IMR-90 (cell line): Measurements from ENCODE around the gene CYB5A. TPM values are rescaled to one million over a fixed set of nuclear protein-coding genes. Genes with fewer than 3 reads are reported as not detected.

ENCODE experiments used
- ATAC-seq: fragments of 200-7000 bp; cut with Tn5 transposase; 2 replicates; pipeline ENCODE4 v1.9.1; 2020; ENCODE audit warnings: low read depth, mild to moderate bottlenecking, moderate library complexity
- BruUV-seq: library from RNA; stranded (reverse); fragments of 400-500 nt; replicated peaks from 2 replicates; lab custom pipeline; 2021; lab: Mats Ljungman, UMichigan
- CTCF ChIA-PET: fragments of 300-600 bp; formaldehyde crosslinking; extraction: SDS; loops from one replicate; lab custom pipeline; 2021; ENCODE audit warnings: antibody characterized with exemption; lab: Yijun Ruan, JAX
- POLR2A ChIA-PET: fragments of 300-600 bp; sonication (Branson Sonifier 250); formaldehyde crosslinking; loops from one replicate; lab custom pipeline; 2022; ENCODE audit warnings: antibody characterized with exemption; ENCODE audit not compliant: unreplicated experiment; lab: Charles Lee
- DNase-seq: peaks from one replicate; pipeline ENCODE4 v3.0.0; 2013
- H2AFZ ChIP-seq: replicated peaks from 2 replicates; pipeline ENCODE3; 2013; ENCODE audit warnings: low read length, mild to moderate bottlenecking; ENCODE audit not compliant: poor library complexity
- H2AK5ac ChIP-seq: 2 replicates; pipeline ENCODE4 v1.6.1; 2013; ENCODE audit warnings: low read depth, low read length, inconsistent platforms
- H2AK9ac ChIP-seq: replicated peaks from 2 replicates; pipeline ENCODE3; 2013; ENCODE audit warnings: mild to moderate bottlenecking, low read depth, low read length, moderate library complexity; ENCODE audit not compliant: poor library complexity
- H2BK120ac ChIP-seq: 2 replicates; pipeline ENCODE4 v1.6.1; 2013; ENCODE audit warnings: low read depth, low read length, inconsistent platforms
- H2BK15ac ChIP-seq: 3 replicates; pipeline ENCODE4 v1.6.1; 2013; ENCODE audit warnings: low read depth, low read length, inconsistent platforms
- H2BK20ac ChIP-seq: 2 replicates; pipeline ENCODE4 v1.6.1; 2013; ENCODE audit warnings: low read depth, mild to moderate bottlenecking, inconsistent platforms, low read length, moderate library complexity
- H2BK5ac ChIP-seq: 2 replicates; pipeline ENCODE4 v1.6.1; 2013; ENCODE audit warnings: mild to moderate bottlenecking, low read depth, low read length, inconsistent platforms; ENCODE audit not compliant: poor library complexity, severe bottlenecking
- H3K14ac ChIP-seq: replicated peaks from 2 replicates; pipeline ENCODE4 v1.6.1; 2013; ENCODE audit warnings: low read depth, low read length, inconsistent platforms
- H3K18ac ChIP-seq: 2 replicates; pipeline ENCODE4 v1.6.1; 2013; ENCODE audit warnings: low read depth, low read length, control low read depth
- H3K23ac ChIP-seq: 2 replicates; pipeline ENCODE4 v1.6.1; 2013; ENCODE audit warnings: low read depth, low read length, inconsistent platforms
- H3K27ac ChIP-seq: 2 replicates; pipeline ENCODE4 v1.5.1; 2013; ENCODE audit warnings: mild to moderate bottlenecking, control low read depth, low read length; ENCODE audit not compliant: insufficient read depth
- H3K27me3 ChIP-seq: 2 replicates; pipeline ENCODE4 v1.6.1; 2013; ENCODE audit warnings: low read length; ENCODE audit not compliant: control insufficient read depth, insufficient read depth
- H3K36me3 ChIP-seq: 2 replicates; pipeline ENCODE4 v1.6.1; 2013; ENCODE audit warnings: low read length, mixed read lengths; ENCODE audit not compliant: control insufficient read depth, insufficient read depth
- H3K4ac ChIP-seq: 2 replicates; pipeline ENCODE4 v1.6.1; 2013; ENCODE audit warnings: low read depth, low read length, inconsistent platforms
- H3K4me1 ChIP-seq: 2 replicates; pipeline ENCODE4 v1.6.1; 2013; ENCODE audit warnings: low read length, mixed read lengths; ENCODE audit not compliant: control insufficient read depth, insufficient read depth
- H3K4me2 ChIP-seq: 2 replicates; pipeline ENCODE4 v1.6.1; 2013; ENCODE audit warnings: low read depth, mild to moderate bottlenecking, control low read depth, low read length, moderate library complexity
- H3K4me3 ChIP-seq: 2 replicates; pipeline ENCODE4 v1.5.1; 2013; ENCODE audit warnings: low read depth, mild to moderate bottlenecking, control low read depth, low read length, moderate library complexity; ENCODE audit not compliant: insufficient read depth
- H3K56ac ChIP-seq: 2 replicates; pipeline ENCODE4 v1.6.1; 2013; ENCODE audit warnings: low read length, inconsistent platforms; ENCODE audit not compliant: insufficient read depth; ENCODE audit errors: extremely low read depth
- H3K79me1 ChIP-seq, 2 experiments: 2 replicates each; pipeline ENCODE4 v1.6.1; 2013; ENCODE audit warnings: low read length in 2 of 2, inconsistent platforms in 1 of 2, low read depth in 1 of 2
- H3K9ac ChIP-seq: 2 replicates; pipeline ENCODE4 v1.6.1; 2013; ENCODE audit warnings: low read depth, low read length, control low read depth
- H3K9me1 ChIP-seq: 2 replicates; pipeline ENCODE4 v1.6.1; 2013; ENCODE audit warnings: low read length, inconsistent platforms; ENCODE audit not compliant: insufficient read depth
- H3K9me3 ChIP-seq: 2 replicates; pipeline ENCODE4 v1.6.1; 2013; ENCODE audit warnings: low read length; ENCODE audit not compliant: control insufficient read depth, insufficient read depth
- H4K20me1 ChIP-seq: 2 replicates; pipeline ENCODE4 v1.6.1; 2013; ENCODE audit warnings: low read length, inconsistent platforms; ENCODE audit not compliant: insufficient read depth
- H4K5ac ChIP-seq: 2 replicates; pipeline ENCODE4 v1.6.1; 2013; ENCODE audit warnings: mild to moderate bottlenecking, low read depth, low read length, control low read depth
- H4K8ac ChIP-seq, 2 experiments: 2 replicates each; pipeline ENCODE4 v1.6.1; 2013; ENCODE audit warnings: low read depth in 2 of 2, low read length in 2 of 2, control low read depth in 1 of 2, inconsistent platforms in 1 of 2
- H4K91ac ChIP-seq: 2 replicates; pipeline ENCODE4 v1.6.1; 2013; ENCODE audit warnings: low read depth, low read length, inconsistent platforms; ENCODE audit not compliant: insufficient read depth
- BHLHE40 ChIP-seq: fragments of 150-350 bp; IDR thresholded peaks from 2 replicates; pipeline ENCODE4 v1.6.1; 2016; ENCODE audit warnings: mild to moderate bottlenecking, low read depth, low read length
- CEBPB ChIP-seq: IDR thresholded peaks from 2 replicates; pipeline ENCODE4 v1.6.1; 2012; ENCODE audit warnings: low read depth, low read length, improper control_type of control experiment
- CHD1 ChIP-seq: IDR thresholded peaks from 2 replicates; pipeline ENCODE4 v1.6.1; 2012; ENCODE audit warnings: low read depth, low read length, improper control_type of control experiment
- CTCF ChIP-seq: conservative IDR thresholded peaks from 2 replicates; pipeline ENCODE4 v1.5.1; 2012; ENCODE audit warnings: mild to moderate bottlenecking, low read depth, low read length, improper control_type of control experiment
- ELK1 ChIP-seq: fragments of 150-350 bp; IDR thresholded peaks from 2 replicates; pipeline ENCODE4 v1.6.1; 2016; ENCODE audit warnings: low read depth, mild to moderate bottlenecking, low read length, moderate library complexity, borderline replicate concordance
- FOS ChIP-seq: fragments of 150-350 bp; IDR thresholded peaks from 2 replicates; pipeline ENCODE4 v1.6.1; 2016; ENCODE audit warnings: low read depth, low read length
- MAFK ChIP-seq: IDR thresholded peaks from 2 replicates; pipeline ENCODE4 v1.6.1; 2012; ENCODE audit warnings: low read depth, low read length, improper control_type of control experiment
- MAZ ChIP-seq: IDR thresholded peaks from 2 replicates; pipeline ENCODE4 v1.6.1; 2012; ENCODE audit warnings: low read depth, mild to moderate bottlenecking, low read length, improper control_type of control experiment, moderate library complexity, borderline replicate concordance
- MXI1 ChIP-seq: IDR thresholded peaks from 2 replicates; pipeline ENCODE4 v1.6.1; 2012; ENCODE audit warnings: low read depth, mild to moderate bottlenecking, low read length, moderate library complexity, borderline replicate concordance
- NFE2L2 ChIP-seq: fragments of 150-350 bp; IDR thresholded peaks from 2 replicates; pipeline ENCODE4 v1.6.1; 2016; ENCODE audit warnings: low read depth, mild to moderate bottlenecking, low read length
- POLR2A ChIP-seq: IDR thresholded peaks from 2 replicates; pipeline ENCODE4 v1.6.1; 2012; ENCODE audit warnings: mild to moderate bottlenecking, low read depth, low read length
- RAD21 ChIP-seq: IDR thresholded peaks from 2 replicates; pipeline ENCODE4 v1.6.1; 2012; ENCODE audit warnings: low read length, improper control_type of control experiment
- RCOR1 ChIP-seq: IDR thresholded peaks from 2 replicates; pipeline ENCODE4 v1.6.1; 2012; ENCODE audit warnings: mild to moderate bottlenecking, low read length, improper control_type of control experiment; ENCODE audit not compliant: insufficient replicate concordance
- RFX5 ChIP-seq: IDR thresholded peaks from 2 replicates; pipeline ENCODE4 v1.8.0; 2012; ENCODE audit warnings: low read depth, mild to moderate bottlenecking, low read length, moderate library complexity
- SMC3 ChIP-seq: fragments of 150-350 bp; IDR thresholded peaks from 2 replicates; pipeline ENCODE4 v1.6.1; 2016; ENCODE audit warnings: low read depth, mild to moderate bottlenecking, antibody characterized with exemption, low read length, moderate library complexity
- WGBS, 2 experiments: methylation state at CpG; one replicate each; pipeline versions ENCODE4 v1.1.5 to v1.1.7; 2013; ENCODE audit warnings: missing lambda C conversion rate in 2 of 2; ENCODE audit not compliant: insufficient read length in 1 of 2; ENCODE audit errors: extremely low coverage in 2 of 2; 5-methylcytosine and 5-hydroxymethylcytosine counted together
- dilution Hi-C: fragments of 300-500 bp; cut with HindIII; formaldehyde crosslinking; loops from one replicate; pipeline ENCODE4 v1.14.3; 2018; ENCODE audit warnings: low sequenced_read_pairs; ENCODE audit not compliant: unreplicated experiment
- in situ Hi-C: fragments of 300-500 bp; cut with MboI; formaldehyde crosslinking; loops from 3 replicates; pipeline ENCODE4 v1.14.3; 2019; ENCODE audit warnings: low sequenced_read_pairs, inconsistent platforms, mixed read lengths
- intact Hi-C: fragments of 100-400 bp; cut with micrococcal nuclease; formaldehyde crosslinking; loops from 2 replicates; pipeline ENCODE4 v1.10.0; 2022
- polyA plus RNA-seq, 3 experiments: library from polyadenylated mRNA; depleted of rRNA; stranded (reverse); fragments of >200 nt; gene quantifications; 2 replicates each; pipeline ENCODE4 v1.2.3, GENCODE V29; 2012; ENCODE audit warnings: low replicate concordance in 1 of 3
- total RNA-seq: library from RNA; depleted of rRNA; stranded (reverse); fragments of >200 nt; gene quantifications from 2 replicates; pipeline ENCODE4 v1.2.3, GENCODE V29; 2012

Gene CYB5A
- total and polyA plus RNA-seq, 2 of the 4 experiments (the other 2 are of a cell fraction) = 13.4 to 47.9 TPM

GRCh38 chr18:74290794-74291471, 830 bp downstream of the CYB5A start:
- Histone ChIP-seq H3K36me3 (no peaks in the 10 kb centered on the region), H2AFZ (peak overlapping the region; percentile 98), H3K27me3 (no peaks in the 10 kb centered on the region), H3K4me3 (peak overlapping the region; percentile 79), H2BK20ac (no peak overlapping the region), H3K4me2 (peak overlapping the region; percentile 80), H2AK9ac (peak overlapping the region; percentile 97), H3K27ac (no peak overlapping the region), H3K9me3 (no peaks in the 10 kb centered on the region), H3K14ac (no peak overlapping the region), H4K8ac (peak overlapping the region; percentile 48 to 91; a peak in 2 of 4 replicates), H2AK5ac (peak overlapping the region; percentile 1; the same call in 1 of the 2 replicates), H2BK120ac (no peak overlapping the region), H3K79me1 (peaks cover 12 to 29% of the 10 kb centered on the region in 2 experiments; a peak in 3 of 4 replicates), H3K9ac (no peak overlapping the region), H3K23ac (no peak overlapping the region; the same call in 1 of the 2 replicates), H3K18ac (no peak overlapping the region), H3K9me1 (peaks cover 12% of the 10 kb centered on the region), H2BK5ac (no peak overlapping the region), H3K56ac (no peak overlapping the region), H2BK15ac (no peak overlapping the region), H3K4me1 (peaks cover 13% of the 10 kb centered on the region), H4K5ac (no peak overlapping the region), H3K4ac (no peak overlapping the region; the same call in 1 of the 2 replicates), H4K91ac (no peak overlapping the region), H4K20me1 (peaks cover under 1% of the 10 kb centered on the region; the same call in 1 of the 2 replicates)
- intact Hi-C loops (no loop called here), dilution Hi-C loops (no loop called here), in situ Hi-C loops (no loop called here)
- ChIA-PET POLR2A (no interaction called here), CTCF (no interaction called here)
- DNase-seq (no peak), ATAC-seq (no peak)
- BruUV-seq = no TSS peak
- 11% methylated on average over 27 of the region's 57 CpGs; no CpG with 5 or more reads in 1 of the 2 experiments for WGBS, 2 experiments
- no peak for TF ChIP-seq CHD1
- TF ChIP-seq RCOR1 = no peak
- no peak for TF ChIP-seq CTCF
- no peak for TF ChIP-seq MAZ
- no peak for TF ChIP-seq BHLHE40
- no peak for TF ChIP-seq CEBPB
- no peak for TF ChIP-seq FOS
- TF ChIP-seq MXI1 = no peak
- no peak for TF ChIP-seq POLR2A
- no peak for TF ChIP-seq NFE2L2
- no peak for TF ChIP-seq RAD21
- no peak for TF ChIP-seq MAFK
- TF ChIP-seq SMC3 = no peak
- TF ChIP-seq ELK1 = no peak
- no peak for TF ChIP-seq RFX5
